HCT116 (cell line): ENCODE results near the gene ZFP28. TPM values are rescaled to one million over a fixed set of nuclear protein-coding genes. Genes with fewer than 3 reads are reported as not detected.

ENCODE experiments used
- ATAC-seq: fragments of 200-7000 bp; cut with Tn5 transposase; 2 replicates; pipeline ENCODE4 v1.9.1; 2020; ENCODE audit warnings: mild to moderate bottlenecking, moderate library complexity
- BruUV-seq: library from RNA; stranded (reverse); fragments of 400-500 nt; replicated peaks from 2 replicates; lab custom pipeline; 2021; lab: Mats Ljungman, UMichigan
- CTCF ChIA-PET: fragments of 300-600 bp; sonication (Branson Sonifier 250); formaldehyde crosslinking; loops from one replicate; lab custom pipeline; 2021; ENCODE audit warnings: antibody characterized with exemption; lab: Charles Lee
- POLR2A ChIA-PET: fragments of 300-600, 350-600 bp; sonication (Branson Sonifier 250); formaldehyde crosslinking; loops from one replicate; lab custom pipeline; 2021; ENCODE audit warnings: antibody characterized with exemption; lab: Charles Lee
- RAD21 ChIA-PET, 2 experiments: fragments of 300-600 bp; sonication (Branson Sonifier 250); formaldehyde crosslinking; loops; one replicate each; lab custom pipeline; 2023; ENCODE audit warnings: low total read pairs in 2 of 2; ENCODE audit not compliant: uncharacterized antibody in 2 of 2, unreplicated experiment in 2 of 2, low non-redundant PET in 1 of 2; lab: Charles Lee
- DNase-seq: peaks from one replicate; pipeline ENCODE4 v3.0.0-alpha.2; 2010; ENCODE audit warnings: low read depth, low spot score
- H2AFZ ChIP-seq: fragments of 200-600 bp; shearing (Covaris generic), sonication (generic); 2 replicates; pipeline ENCODE4 v1.6.1; 2017; ENCODE audit warnings: low read depth, mixed run types, mixed read lengths, antibody characterized with exemption, low read length; ENCODE audit not compliant: poor library complexity, severe bottlenecking
- H3K27ac ChIP-seq: 2 replicates; pipeline ENCODE4 v1.5.1; 2012; ENCODE audit warnings: low read depth, low read length
- H3K27me3 ChIP-seq: fragments of 200-600 bp; sonication (generic); 2 replicates; pipeline ENCODE4 v1.6.1; 2016; ENCODE audit warnings: mixed run types, low read length, mixed read lengths; ENCODE audit not compliant: insufficient read depth
- H3K36me3 ChIP-seq, 2 experiments: fragments of 200-500 bp in 1 of 2; fragments of 200-600 bp in 1 of 2; sonication (Bioruptor generic) in 1 of 2; sonication (generic) in 1 of 2; 2 replicates each; pipeline versions ENCODE4 v1.5.1 to v1.6.1; 2014 to 2016; ENCODE audit warnings: low read length in 2 of 2, inconsistent platforms in 1 of 2, mixed read lengths in 1 of 2, mixed run types in 1 of 2; ENCODE audit not compliant: insufficient read depth in 2 of 2, control insufficient read depth in 1 of 2
- H3K4me1 ChIP-seq, 2 experiments: fragments of 200-600 bp in 1 of 2; sonication (generic) in 1 of 2; 2 replicates each; pipeline versions ENCODE4 v1.5.1 to v1.6.1; 2012 to 2017; ENCODE audit warnings: low read length in 2 of 2, inconsistent platforms in 1 of 2, mild to moderate bottlenecking in 1 of 2, mixed read lengths in 1 of 2, mixed run types in 1 of 2, moderate library complexity in 1 of 2; ENCODE audit not compliant: insufficient read depth in 2 of 2, control insufficient read depth in 1 of 2
- H3K4me2 ChIP-seq: fragments of 200-600 bp; sonication (generic); 2 replicates; pipeline ENCODE4 v1.6.1; 2017; ENCODE audit warnings: mixed run types, low read length, mixed read lengths
- H3K4me3 ChIP-seq, 2 experiments: fragments of 200-600 bp in 1 of 2; sonication (generic) in 1 of 2; replicated peaks in 1 of 2; 2 replicates each; pipeline ENCODE4 v1.5.1; 2011 to 2016; ENCODE audit warnings: low read length in 2 of 2, control low read depth in 1 of 2, low read depth in 1 of 2, mild to moderate bottlenecking in 1 of 2, mixed read lengths in 1 of 2, mixed run types in 1 of 2
- H3K79me2 ChIP-seq: fragments of 200-600 bp; sonication (generic); 2 replicates; pipeline ENCODE4 v1.6.1; 2017; ENCODE audit warnings: mild to moderate bottlenecking, mixed run types, low read length, moderate library complexity, mixed read lengths; ENCODE audit not compliant: insufficient read depth
- H3K9ac ChIP-seq: fragments of 200-600 bp; sonication (generic); 2 replicates; pipeline ENCODE4 v1.6.1; 2016; ENCODE audit warnings: low read length, mixed read lengths
- H3K9me2 ChIP-seq: fragments of 200-600 bp; sonication (generic), shearing (Covaris generic); 2 replicates; pipeline ENCODE4 v1.6.1; 2017; ENCODE audit warnings: mixed run types, mild to moderate bottlenecking, moderate library complexity; ENCODE audit not compliant: insufficient read depth
- H3K9me3 ChIP-seq, 2 experiments: fragments of 200-500 bp in 1 of 2; fragments of 200-600 bp in 1 of 2; sonication (Bioruptor generic) in 1 of 2; sonication (generic) in 1 of 2; 2 replicates each; pipeline ENCODE4 v1.6.1; 2014 to 2017; ENCODE audit warnings: low read length in 2 of 2, mixed read lengths in 2 of 2, inconsistent platforms in 1 of 2, low read depth in 1 of 2, mild to moderate bottlenecking in 1 of 2, mixed run types in 1 of 2, moderate library complexity in 1 of 2; ENCODE audit not compliant: control insufficient read depth in 1 of 2, insufficient read depth in 1 of 2
- H4K20me1 ChIP-seq: fragments of 200-600 bp; sonication (generic), shearing (Covaris generic); 2 replicates; pipeline ENCODE4 v1.6.1; 2017; ENCODE audit warnings: mixed run types, mild to moderate bottlenecking, moderate library complexity; ENCODE audit not compliant: insufficient read depth
- CEBPB ChIP-seq: IDR thresholded peaks from 2 replicates; pipeline ENCODE4 v1.6.1; 2012; ENCODE audit warnings: low read depth
- ELF1 ChIP-seq: IDR thresholded peaks from 2 replicates; pipeline ENCODE4 v1.6.1; 2012; ENCODE audit warnings: low read depth, borderline replicate concordance
- EZH2phosphoT487 ChIP-seq: fragments of 200-600 bp; IDR thresholded peaks from 2 replicates; pipeline ENCODE4 v1.6.1; 2018; ENCODE audit warnings: antibody characterized with exemption, borderline replicate concordance
- POLR2A ChIP-seq: IDR thresholded peaks from 2 replicates; pipeline ENCODE4 v1.7.0; 2011; ENCODE audit warnings: borderline replicate concordance; ENCODE audit not compliant: insufficient read depth, insufficient read length; ENCODE audit errors: extremely low read depth
- POLR2AphosphoS5 ChIP-seq: IDR thresholded peaks from 2 replicates; pipeline ENCODE4 v1.6.1; 2011; ENCODE audit warnings: mild to moderate bottlenecking, low read depth, low read length, moderate library complexity
- RAD21 ChIP-seq: IDR thresholded peaks from 2 replicates; pipeline ENCODE4 v1.6.1; 2012; ENCODE audit warnings: low read depth, mild to moderate bottlenecking
- SRF ChIP-seq: IDR thresholded peaks from 2 replicates; pipeline ENCODE4 v1.6.1; 2012; ENCODE audit warnings: low read depth
- ZFX ChIP-seq: fragments of 450-650 bp; IDR thresholded peaks from 2 replicates; pipeline ENCODE4 v1.6.1; 2017
- intact Hi-C: fragments of 100-400 bp; cut with micrococcal nuclease; formaldehyde crosslinking; loops from 2 replicates; pipeline ENCODE4 v1.10.0; 2022
- total RNA-seq: library from RNA; stranded (reverse); gene quantifications from one replicate; pipeline ENCODE4 v1.2.1, GENCODE V29; 2021; ENCODE audit not compliant: unreplicated experiment
- TF ChIP-seq, protein P1 (sequence below), 3 experiments: fragments of 200-600 bp in 1 of 3; sonication (generic) in 1 of 3; IDR thresholded peaks in 2 of 3; conservative IDR thresholded peaks in 1 of 3; 2 replicates each; pipeline ENCODE4 v1.5.1; 2012 to 2017; ENCODE audit warnings: low read depth in 2 of 3, low read length in 2 of 3, antibody characterized with exemption in 1 of 3, borderline replicate concordance in 1 of 3, control low read depth in 1 of 3, mild to moderate bottlenecking in 1 of 3, mixed read lengths in 1 of 3, mixed run types in 1 of 3, moderate library complexity in 1 of 3; ENCODE audit not compliant: insufficient read depth in 1 of 3
- TF ChIP-seq, protein P2 (sequence below): IDR thresholded peaks from 2 replicates; pipeline ENCODE4 v1.6.1; 2012; ENCODE audit warnings: low read depth
- TF ChIP-seq, protein P3 (sequence below): IDR thresholded peaks from 2 replicates; pipeline ENCODE4 v1.6.1; 2011; ENCODE audit warnings: mild to moderate bottlenecking, low read length, moderate library complexity; ENCODE audit not compliant: insufficient replicate concordance; ENCODE audit errors: extremely low read depth

ZFP28 gene
- total RNA-seq, 1 experiment from 2014 or later = not detected

DNA sequence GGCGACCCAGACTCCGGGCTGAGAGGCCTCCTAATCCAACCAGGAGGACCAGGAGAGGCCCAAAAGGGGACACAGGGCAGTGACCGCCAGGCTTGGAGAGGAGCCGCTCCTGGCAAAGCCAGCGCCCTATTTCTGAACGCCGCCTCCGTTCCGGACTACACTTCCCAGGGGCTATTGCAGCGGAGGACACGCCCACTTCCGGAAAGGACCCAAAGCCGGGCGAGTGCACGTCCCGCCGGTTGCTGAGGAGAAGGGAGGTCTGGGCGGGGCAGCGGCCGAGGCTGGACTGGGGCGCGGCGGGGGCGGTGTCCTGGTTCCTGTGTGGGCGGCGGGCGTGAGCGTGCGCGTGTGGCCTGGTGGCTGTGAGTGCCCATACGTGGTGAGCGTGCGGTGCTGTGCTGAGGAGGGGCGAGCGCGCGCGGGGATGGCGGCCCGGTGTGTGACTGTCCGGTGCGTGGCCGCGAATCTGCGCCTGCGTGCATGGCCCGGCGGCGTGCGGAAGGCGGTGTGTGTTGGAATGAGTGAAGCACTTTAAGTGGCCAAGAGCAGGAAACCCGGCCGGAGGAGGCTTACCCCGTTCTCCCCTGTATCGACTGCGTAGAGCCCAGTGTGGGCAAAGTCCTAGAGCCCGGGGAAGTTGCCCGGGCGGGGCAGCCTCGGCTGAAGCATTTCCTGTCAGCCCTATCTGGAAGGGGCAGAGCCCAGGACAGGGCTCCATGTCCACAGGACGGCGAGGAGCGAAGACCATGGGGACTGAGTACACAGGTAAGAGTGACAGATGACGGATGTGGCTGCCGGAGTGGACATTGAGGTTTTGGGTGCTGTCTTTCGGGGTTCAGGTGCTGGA lies 28.7 kb downstream of the ZFP28 start, which contains the start of gene ZNF470:
Gene ZNF470, plus strand, starts transcription at position 195 of the 847 bp plus-strand sequence. CDS start 2,844 bp downstream, outside the sequence.
- H2AFZ ChIP-seq = no peak within 1 kb of the TSS
- no peak for TF ChIP-seq ZFX
- H3K9me2 ChIP-seq = no peaks in the 10 kb centered on the region
- no peaks in the 10 kb centered on the region for H3K36me3 ChIP-seq
- CTCF ChIA-PET = no interaction called here
- no peak within 1 kb of the TSS for H3K27ac ChIP-seq
- no peak within 1 kb of the TSS for H3K9ac ChIP-seq
- no TSS peak for BruUV-seq
- H3K4me2 ChIP-seq = no peak within 1 kb of the TSS
- H3K4me3 ChIP-seq = no peak within 1 kb of the TSS
- no peaks in the 10 kb centered on the region for H3K4me1 ChIP-seq
- H3K79me2 ChIP-seq = no peaks in the 10 kb centered on the region
- no peak for DNase-seq
- H3K27me3 ChIP-seq = no peaks in the 10 kb centered on the region
- peaks cover 13 to 28% of the 10 kb centered on the region in 2 experiments; a peak in 2 of 4 replicates for H3K9me3 ChIP-seq
- ATAC-seq = no peak
- H4K20me1 ChIP-seq = no peaks in the 10 kb centered on the region
- POLR2A ChIA-PET = no interaction called here
- intact Hi-C loops = no loop called here
- RAD21 ChIA-PET = no interaction called here

DNA sequence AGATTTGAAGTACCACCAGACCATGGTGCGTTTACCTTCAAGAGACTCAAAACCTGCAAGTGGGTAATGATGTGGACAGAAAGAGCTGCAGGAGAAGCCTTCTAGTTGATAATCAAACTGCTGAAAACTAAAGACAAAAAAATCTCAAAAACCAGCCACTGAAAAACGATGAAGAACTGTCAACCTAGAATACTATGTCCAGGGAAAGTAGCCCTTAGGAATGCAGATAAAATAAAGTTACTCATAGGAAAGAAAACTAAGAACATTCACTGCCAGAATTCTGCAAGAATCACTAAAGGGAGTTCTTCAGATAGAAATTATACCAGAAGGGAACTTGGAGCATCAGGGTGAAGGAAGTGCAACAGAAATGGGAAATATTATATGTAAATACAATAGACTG lies 33.8 kb downstream of the ZFP28 start:
- DNase-seq (no peak), ATAC-seq (no peak)
- POLR2A ChIA-PET = no interaction called here
- H3K9me2 ChIP-seq = no peaks in the 10 kb centered on the region
- RAD21 ChIA-PET = no interaction called here
- H3K36me3 ChIP-seq = no peaks in the 10 kb centered on the region
- H3K4me1 ChIP-seq = no peaks in the 10 kb centered on the region
- H2AFZ ChIP-seq = no peak overlapping the region
- intact Hi-C loops = no loop called here
- H3K4me3 ChIP-seq = no peak overlapping the region
- no peak overlapping the region for H3K27ac ChIP-seq
- H3K9me3 ChIP-seq = peaks cover 26 to 29% of the 10 kb centered on the region in 2 experiments; a peak in 3 of 4 replicates
- H3K79me2 ChIP-seq = no peaks in the 10 kb centered on the region
- TF ChIP-seq RAD21 (no peak), POLR2AphosphoS5 (no peak), POLR2A (no peak), CEBPB (no peak), ELF1 (no peak), SRF (no peak), EZH2phosphoT487 (no peak)
- TF ChIP-seq, protein P1, sequence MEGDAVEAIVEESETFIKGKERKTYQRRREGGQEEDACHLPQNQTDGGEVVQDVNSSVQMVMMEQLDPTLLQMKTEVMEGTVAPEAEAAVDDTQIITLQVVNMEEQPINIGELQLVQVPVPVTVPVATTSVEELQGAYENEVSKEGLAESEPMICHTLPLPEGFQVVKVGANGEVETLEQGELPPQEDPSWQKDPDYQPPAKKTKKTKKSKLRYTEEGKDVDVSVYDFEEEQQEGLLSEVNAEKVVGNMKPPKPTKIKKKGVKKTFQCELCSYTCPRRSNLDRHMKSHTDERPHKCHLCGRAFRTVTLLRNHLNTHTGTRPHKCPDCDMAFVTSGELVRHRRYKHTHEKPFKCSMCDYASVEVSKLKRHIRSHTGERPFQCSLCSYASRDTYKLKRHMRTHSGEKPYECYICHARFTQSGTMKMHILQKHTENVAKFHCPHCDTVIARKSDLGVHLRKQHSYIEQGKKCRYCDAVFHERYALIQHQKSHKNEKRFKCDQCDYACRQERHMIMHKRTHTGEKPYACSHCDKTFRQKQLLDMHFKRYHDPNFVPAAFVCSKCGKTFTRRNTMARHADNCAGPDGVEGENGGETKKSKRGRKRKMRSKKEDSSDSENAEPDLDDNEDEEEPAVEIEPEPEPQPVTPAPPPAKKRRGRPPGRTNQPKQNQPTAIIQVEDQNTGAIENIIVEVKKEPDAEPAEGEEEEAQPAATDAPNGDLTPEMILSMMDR (IDR thresholded peaks at IDR 0.05 in 2 of 3, conservative IDR thresholded peaks at IDR 0.05 in 1 of 3; ENCODE audit: borderline replicate concordance in 1 of 3, insufficient read depth in 1 of 3, low read depth in 2 of 3, low read length in 2 of 3) = no peak
- TF ChIP-seq, protein P2, sequence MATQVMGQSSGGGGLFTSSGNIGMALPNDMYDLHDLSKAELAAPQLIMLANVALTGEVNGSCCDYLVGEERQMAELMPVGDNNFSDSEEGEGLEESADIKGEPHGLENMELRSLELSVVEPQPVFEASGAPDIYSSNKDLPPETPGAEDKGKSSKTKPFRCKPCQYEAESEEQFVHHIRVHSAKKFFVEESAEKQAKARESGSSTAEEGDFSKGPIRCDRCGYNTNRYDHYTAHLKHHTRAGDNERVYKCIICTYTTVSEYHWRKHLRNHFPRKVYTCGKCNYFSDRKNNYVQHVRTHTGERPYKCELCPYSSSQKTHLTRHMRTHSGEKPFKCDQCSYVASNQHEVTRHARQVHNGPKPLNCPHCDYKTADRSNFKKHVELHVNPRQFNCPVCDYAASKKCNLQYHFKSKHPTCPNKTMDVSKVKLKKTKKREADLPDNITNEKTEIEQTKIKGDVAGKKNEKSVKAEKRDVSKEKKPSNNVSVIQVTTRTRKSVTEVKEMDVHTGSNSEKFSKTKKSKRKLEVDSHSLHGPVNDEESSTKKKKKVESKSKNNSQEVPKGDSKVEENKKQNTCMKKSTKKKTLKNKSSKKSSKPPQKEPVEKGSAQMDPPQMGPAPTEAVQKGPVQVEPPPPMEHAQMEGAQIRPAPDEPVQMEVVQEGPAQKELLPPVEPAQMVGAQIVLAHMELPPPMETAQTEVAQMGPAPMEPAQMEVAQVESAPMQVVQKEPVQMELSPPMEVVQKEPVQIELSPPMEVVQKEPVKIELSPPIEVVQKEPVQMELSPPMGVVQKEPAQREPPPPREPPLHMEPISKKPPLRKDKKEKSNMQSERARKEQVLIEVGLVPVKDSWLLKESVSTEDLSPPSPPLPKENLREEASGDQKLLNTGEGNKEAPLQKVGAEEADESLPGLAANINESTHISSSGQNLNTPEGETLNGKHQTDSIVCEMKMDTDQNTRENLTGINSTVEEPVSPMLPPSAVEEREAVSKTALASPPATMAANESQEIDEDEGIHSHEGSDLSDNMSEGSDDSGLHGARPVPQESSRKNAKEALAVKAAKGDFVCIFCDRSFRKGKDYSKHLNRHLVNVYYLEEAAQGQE = no peak
- TF ChIP-seq, protein P3, sequence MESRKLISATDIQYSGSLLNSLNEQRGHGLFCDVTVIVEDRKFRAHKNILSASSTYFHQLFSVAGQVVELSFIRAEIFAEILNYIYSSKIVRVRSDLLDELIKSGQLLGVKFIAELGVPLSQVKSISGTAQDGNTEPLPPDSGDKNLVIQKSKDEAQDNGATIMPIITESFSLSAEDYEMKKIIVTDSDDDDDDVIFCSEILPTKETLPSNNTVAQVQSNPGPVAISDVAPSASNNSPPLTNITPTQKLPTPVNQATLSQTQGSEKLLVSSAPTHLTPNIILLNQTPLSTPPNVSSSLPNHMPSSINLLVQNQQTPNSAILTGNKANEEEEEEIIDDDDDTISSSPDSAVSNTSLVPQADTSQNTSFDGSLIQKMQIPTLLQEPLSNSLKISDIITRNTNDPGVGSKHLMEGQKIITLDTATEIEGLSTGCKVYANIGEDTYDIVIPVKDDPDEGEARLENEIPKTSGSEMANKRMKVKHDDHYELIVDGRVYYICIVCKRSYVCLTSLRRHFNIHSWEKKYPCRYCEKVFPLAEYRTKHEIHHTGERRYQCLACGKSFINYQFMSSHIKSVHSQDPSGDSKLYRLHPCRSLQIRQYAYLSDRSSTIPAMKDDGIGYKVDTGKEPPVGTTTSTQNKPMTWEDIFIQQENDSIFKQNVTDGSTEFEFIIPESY = no peak
- H3K27me3 ChIP-seq = no peaks in the 10 kb centered on the region
- CTCF ChIA-PET = no interaction called here
- no peak overlapping the region for H3K4me2 ChIP-seq
- H4K20me1 ChIP-seq = no peaks in the 10 kb centered on the region
- no peak overlapping the region for H3K9ac ChIP-seq
- BruUV-seq = no TSS peak
